NCI-H128 (cell line): ENCODE measurements around the gene NKG7.

Experiments
- DNase-seq: peaks from one replicate; lab custom pipeline; 2025; ENCODE audit not compliant: unreplicated experiment; lab: John Stamatoyannopoulos, UW

NKG7 gene

GRCh38 chr19:51338563-51339312 is 33.7 kb downstream of the NKG7 start:
- DNase-seq = no peak

GRCh38 chr19:51337861-51338562 is 34.4 kb downstream of the NKG7 start:
- DNase-seq = no peak

GRCh38 chr19:51337141-51337860 is 35.2 kb downstream of the NKG7 start:
- DNase-seq = no peak

GRCh38 chr19:51333836-51334460 is 38.5 kb downstream of the NKG7 start:
- no peak for DNase-seq

GRCh38 chr19:51331716-51332115 is 40.7 kb downstream of the NKG7 start:
- no peak for DNase-seq

- no peak for DNase-seq
Measured at GRCh38 chr19:51331193-51331592, 41.3 kb downstream of the NKG7 start.

- no peak for DNase-seq
Measured at GRCh38 chr19:51330366-51330765, 42.1 kb downstream of the NKG7 start.

GRCh38 chr19:51329411-51329810 is 43.0 kb downstream of the NKG7 start:
- DNase-seq = no peak

GRCh38 chr19:51327066-51328001 is 45.1 kb downstream of the NKG7 start:
- no peak for DNase-seq

- no peak for DNase-seq
Measured at GRCh38 chr19:51326216-51327065, 46.0 kb downstream of the NKG7 start.

- no peak for DNase-seq
Measured at GRCh38 chr19:51325161-51325976, 47.1 kb downstream of the NKG7 start.

GRCh38 chr19:51324167-51324481 is 48.3 kb downstream of the NKG7 start:
- no peak for DNase-seq

GRCh38 chr19:51323481-51324166 is 48.8 kb downstream of the NKG7 start:
- no peak for DNase-seq

- DNase-seq = no peak
Measured at GRCh38 chr19:51321799-51322198, 50.7 kb downstream of the NKG7 start.
